ENCODE results near the gene EIF5AL1. TPM values are rescaled to one million over a fixed set of nuclear protein-coding genes. Genes with fewer than 3 reads are reported as not detected.
"Not testable (repeated sequence)": the region's sequence is repeated elsewhere in the genome, so short reads cannot be mapped to it uniquely, and the experiment has no call there.

Gene EIF5AL1
- under 1 TPM in 3 of 4 donors, not detected in 1; 0.23 to 0.52 (median 0.47) TPM for total RNA-seq

DNA sequence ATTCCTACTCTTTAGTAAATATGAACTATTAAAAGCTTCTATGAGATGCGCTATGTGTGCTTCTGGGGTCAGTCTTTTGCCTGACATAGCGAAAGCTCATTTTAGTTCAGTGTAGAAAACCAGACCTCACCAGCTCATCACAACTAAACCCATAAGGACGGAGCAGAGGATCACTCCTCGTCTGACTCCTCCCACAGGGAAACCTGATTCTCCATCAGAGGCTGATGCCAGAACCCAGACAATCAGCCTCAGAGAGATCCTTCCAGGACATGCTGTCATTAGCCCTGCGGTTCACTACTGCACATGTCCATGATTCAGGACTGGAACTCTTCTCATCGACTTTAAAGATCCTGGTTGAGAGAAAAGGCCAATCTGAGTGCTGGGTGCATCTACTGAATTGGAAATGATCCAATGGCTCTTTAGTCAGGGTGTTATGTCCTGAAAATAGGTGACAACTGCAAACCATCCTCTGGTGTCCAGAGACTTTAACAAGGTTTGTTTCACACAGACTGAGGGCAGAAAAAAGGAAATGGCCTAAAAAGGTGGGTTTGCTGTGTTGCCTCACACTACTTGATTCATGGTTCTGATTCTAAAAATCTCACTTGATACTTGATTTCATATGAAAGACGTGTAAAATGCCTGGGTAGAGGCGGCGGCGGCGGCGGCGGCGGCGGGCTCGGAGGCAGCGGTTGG is at the start of gene EIF5AL1:
Gene EIF5AL1, plus strand, starts transcription at position 643 of the 693 bp plus-strand sequence. CDS start 117 bp downstream, outside the sequence.
- not testable (repeated sequence) for H3K4me3 ChIP-seq; H3K9me3 ChIP-seq; H3K36me3 ChIP-seq; H3K27me3 ChIP-seq; H3K27ac ChIP-seq; H3K4me1 ChIP-seq; DNase-seq (ENCODE audit: low spot score in 2 of 2)
- 74% methylated on average over 5 of the region's 17 CpGs for WGBS

DNA sequence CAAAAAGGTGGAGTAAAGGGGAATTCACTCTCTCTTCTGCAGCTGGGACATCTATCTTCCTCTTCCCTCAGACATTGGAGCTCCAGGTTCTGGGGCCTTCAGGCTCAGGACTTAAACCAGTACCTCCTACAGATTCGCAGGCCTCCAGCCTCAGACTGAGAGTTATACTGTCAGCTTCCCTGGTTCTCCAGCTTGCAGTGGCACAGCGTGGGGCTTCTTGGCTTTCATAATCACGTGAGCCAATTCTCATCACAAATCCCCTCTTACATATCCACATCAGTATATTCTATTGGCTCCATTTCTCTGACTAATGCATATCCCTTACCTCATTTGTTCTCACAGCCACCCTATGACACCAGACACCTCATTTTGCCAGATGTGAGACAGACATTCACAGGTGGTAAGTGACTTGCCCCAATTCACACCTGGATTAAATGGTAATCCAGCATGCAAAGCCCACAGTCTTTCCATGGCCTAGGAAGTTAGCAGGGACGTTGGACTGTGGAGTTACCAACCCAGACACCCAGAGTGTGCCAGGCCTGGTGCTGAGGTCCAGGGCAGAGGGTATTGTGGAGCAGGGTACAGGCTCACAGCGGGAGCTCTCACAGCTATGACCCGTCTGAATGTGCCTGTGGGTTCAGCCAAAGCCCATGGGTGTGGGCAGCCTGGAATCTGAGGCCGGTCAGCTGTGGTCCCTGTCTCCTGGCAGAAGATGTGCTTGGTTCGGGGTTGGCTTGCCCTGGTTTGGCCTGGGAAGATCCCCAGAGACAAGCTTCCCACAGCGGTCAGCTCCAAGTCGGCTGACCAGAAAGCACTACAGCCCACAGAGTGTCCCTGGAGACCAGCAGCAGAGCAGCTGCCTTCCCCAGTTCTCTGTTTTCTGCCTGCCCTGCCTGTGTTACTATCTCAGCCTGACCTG is 48.5 kb upstream of the EIF5AL1 start:
- no peaks in the 10 kb centered on the region for H3K9me3 ChIP-seq
- TF ChIP-seq, protein P1, sequence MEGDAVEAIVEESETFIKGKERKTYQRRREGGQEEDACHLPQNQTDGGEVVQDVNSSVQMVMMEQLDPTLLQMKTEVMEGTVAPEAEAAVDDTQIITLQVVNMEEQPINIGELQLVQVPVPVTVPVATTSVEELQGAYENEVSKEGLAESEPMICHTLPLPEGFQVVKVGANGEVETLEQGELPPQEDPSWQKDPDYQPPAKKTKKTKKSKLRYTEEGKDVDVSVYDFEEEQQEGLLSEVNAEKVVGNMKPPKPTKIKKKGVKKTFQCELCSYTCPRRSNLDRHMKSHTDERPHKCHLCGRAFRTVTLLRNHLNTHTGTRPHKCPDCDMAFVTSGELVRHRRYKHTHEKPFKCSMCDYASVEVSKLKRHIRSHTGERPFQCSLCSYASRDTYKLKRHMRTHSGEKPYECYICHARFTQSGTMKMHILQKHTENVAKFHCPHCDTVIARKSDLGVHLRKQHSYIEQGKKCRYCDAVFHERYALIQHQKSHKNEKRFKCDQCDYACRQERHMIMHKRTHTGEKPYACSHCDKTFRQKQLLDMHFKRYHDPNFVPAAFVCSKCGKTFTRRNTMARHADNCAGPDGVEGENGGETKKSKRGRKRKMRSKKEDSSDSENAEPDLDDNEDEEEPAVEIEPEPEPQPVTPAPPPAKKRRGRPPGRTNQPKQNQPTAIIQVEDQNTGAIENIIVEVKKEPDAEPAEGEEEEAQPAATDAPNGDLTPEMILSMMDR (IDR thresholded peaks at IDR 0.05): no peak
- TF ChIP-seq POLR2A (IDR thresholded peaks at IDR 0.05) (no peak), EP300 (IDR thresholded peaks at IDR 0.05) (no peak), POLR2AphosphoS5 (IDR thresholded peaks at IDR 0.05) (no peak)
- no peaks in the 10 kb centered on the region for H3K36me3 ChIP-seq
- no peak overlapping the region for H3K27ac ChIP-seq
- H3K4me3 ChIP-seq: no peak overlapping the region
- DNase-seq (ENCODE audit: low spot score in 2 of 2): no peak
- 88% methylated on average over 6 of the region's 10 CpGs for WGBS
- H3K4me1 ChIP-seq: no peaks in the 10 kb centered on the region
- H3K27me3 ChIP-seq: no peaks in the 10 kb centered on the region

DNA sequence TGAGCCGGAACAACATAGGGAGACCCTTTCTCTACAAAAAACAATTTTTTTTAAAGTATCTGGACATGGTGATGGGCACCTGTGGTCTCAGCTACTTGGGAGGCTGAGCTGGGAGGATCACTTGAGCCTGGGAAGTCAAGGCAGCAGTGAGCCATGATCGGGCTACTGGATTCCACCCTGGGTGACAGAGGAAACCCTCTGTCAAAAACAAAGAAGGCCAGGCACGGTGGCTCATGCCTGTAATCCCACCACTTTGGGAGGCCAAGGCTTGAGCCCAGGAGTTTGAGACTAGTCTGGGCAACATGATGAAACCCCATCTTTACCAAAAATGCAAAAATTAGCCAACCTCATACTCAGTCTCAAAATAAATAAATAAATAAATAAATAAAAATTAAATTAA is 47.0 kb upstream of the EIF5AL1 start:
- WGBS: 92% methylated on average over 3 of the region's 3 CpGs
- Histone ChIP-seq H3K4me3 (no peak overlapping the region), H3K4me1 (no peaks in the 10 kb centered on the region), H3K27me3 (no peaks in the 10 kb centered on the region), H3K9me3 (no peaks in the 10 kb centered on the region), H3K36me3 (no peaks in the 10 kb centered on the region), H3K27ac (no peak overlapping the region)
- DNase-seq (ENCODE audit: low spot score in 2 of 2): no peak
- TF ChIP-seq, protein P1 (IDR thresholded peaks at IDR 0.05): no peak
- TF ChIP-seq POLR2AphosphoS5 (IDR thresholded peaks at IDR 0.05) (no peak), EP300 (IDR thresholded peaks at IDR 0.05) (no peak), POLR2A (IDR thresholded peaks at IDR 0.05) (no peak)

DNA sequence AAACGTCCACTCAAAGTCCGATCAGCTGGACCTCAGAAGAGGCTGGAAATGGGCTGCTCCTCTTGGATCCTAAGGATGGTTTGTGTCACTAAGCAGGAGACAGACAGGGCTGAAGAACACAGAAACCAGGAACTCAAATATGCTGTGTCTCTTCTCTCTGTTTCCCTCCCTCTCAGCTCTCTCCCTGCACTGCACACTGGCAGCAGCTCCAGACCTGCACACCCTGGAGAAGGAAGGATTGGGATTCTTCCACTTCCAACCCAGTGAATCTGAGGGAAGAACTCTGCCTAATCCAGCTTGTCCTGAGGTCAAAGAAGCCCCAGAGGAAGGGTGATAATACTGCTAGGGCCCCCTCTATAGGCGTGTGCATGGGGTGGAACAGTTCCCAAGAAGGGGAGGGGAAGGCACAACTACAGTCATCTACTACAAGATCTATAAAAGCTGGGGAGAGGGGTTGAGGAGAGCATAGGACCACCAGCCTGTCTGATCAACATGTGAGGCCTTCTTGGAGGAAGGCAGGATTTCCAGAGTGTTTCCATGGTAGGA is 44.2 kb upstream of the EIF5AL1 start:
- Histone ChIP-seq H3K27me3 (no peaks in the 10 kb centered on the region), H3K27ac (peak overlapping the region; percentile 31), H3K36me3 (no peaks in the 10 kb centered on the region), H3K9me3 (no peaks in the 10 kb centered on the region), H3K4me3 (no peak overlapping the region), H3K4me1 (no peaks in the 10 kb centered on the region)
- no peak for DNase-seq (ENCODE audit: low spot score in 2 of 2)
- TF ChIP-seq POLR2A (IDR thresholded peaks at IDR 0.05): no peak
- TF ChIP-seq, protein P1 (IDR thresholded peaks at IDR 0.05): no peak
- TF ChIP-seq EP300 (IDR thresholded peaks at IDR 0.05): no peak
- TF ChIP-seq POLR2AphosphoS5 (IDR thresholded peaks at IDR 0.05): no peak
- 81% methylated on average over 3 of the region's 3 CpGs for WGBS

DNA sequence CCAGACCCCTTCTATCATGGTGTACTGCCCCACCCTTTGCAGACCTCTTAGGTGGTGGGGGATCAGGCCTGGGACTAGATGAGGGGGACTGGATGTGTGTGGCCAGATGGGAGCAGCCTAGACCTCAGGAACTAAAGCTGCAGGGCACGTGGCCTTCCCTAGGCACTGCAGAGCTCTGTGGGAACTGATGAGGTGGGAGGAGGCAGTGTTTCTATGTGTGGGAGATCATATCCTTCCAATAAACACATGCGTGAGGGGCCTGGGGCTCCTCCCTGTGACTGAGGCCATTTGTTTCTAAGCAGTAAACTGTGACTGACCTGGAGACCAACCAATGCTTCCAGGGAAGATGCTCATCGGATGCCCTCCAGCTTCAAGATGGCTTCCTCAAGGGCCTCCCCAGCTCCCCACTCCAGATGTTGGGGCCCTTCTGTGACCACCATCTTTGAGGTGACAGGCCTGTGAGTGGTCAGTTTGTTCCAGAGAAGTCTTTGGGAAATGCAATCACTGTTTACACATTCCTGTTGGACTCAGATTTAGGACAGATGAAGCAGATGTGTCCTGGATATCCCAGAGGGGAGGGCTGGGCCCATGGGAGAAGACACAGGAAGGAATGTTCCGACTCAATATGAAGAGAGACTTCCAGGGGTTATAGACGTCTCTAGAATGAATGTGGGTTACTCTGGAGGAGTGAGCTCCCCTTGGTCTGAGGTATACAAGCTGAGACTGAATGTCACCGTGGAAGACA is 43.3 kb upstream of the EIF5AL1 start:
- 79% methylated on average over 6 of the region's 6 CpGs for WGBS
- TF ChIP-seq POLR2AphosphoS5 (IDR thresholded peaks at IDR 0.05) (no peak), POLR2A (IDR thresholded peaks at IDR 0.05) (no peak), EP300 (IDR thresholded peaks at IDR 0.05) (no peak)
- TF ChIP-seq, protein P1 (IDR thresholded peaks at IDR 0.05): no peak
- DNase-seq (ENCODE audit: low spot score in 2 of 2): no peak
- Histone ChIP-seq H3K27me3 (no peaks in the 10 kb centered on the region), H3K4me3 (no peak overlapping the region), H3K9me3 (no peaks in the 10 kb centered on the region), H3K36me3 (no peaks in the 10 kb centered on the region), H3K27ac (no peak overlapping the region), H3K4me1 (no peaks in the 10 kb centered on the region)

Measured in suprapubic skin (tissue), 4 donors.